HG03060 (cell line): Measurements from ENCODE around the gene DGKD.

Experiments
- ATAC-seq: cut with Tn5 transposase; IDR thresholded peaks from one replicate; pipeline ENCODE4 v1.9.1; 2021; ENCODE audit warnings: low read depth, moderate number of reproducible peaks; ENCODE audit not compliant: unreplicated experiment

Gene DGKD

DNA sequence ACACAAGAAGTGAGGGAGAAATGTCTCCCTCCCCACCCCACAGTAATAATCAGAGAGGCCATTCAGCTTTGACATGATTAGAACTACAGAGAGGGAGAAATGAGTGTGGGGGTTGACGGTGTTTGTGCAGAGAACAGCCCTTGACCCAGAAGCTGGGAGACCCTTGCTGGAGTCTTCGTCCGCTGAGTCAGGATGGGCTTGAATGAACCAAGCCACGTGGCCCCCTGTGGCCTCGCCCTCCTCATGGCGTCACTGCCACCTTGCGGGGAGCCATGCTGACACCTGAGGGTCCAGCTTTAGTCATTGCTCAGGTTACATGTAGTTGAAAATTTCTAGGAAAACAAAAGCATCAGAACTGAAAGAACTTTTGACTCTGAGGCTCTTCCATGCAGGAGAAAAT lies 101.2 kb downstream of the DGKD start:
- ATAC-seq, result no peak

DNA sequence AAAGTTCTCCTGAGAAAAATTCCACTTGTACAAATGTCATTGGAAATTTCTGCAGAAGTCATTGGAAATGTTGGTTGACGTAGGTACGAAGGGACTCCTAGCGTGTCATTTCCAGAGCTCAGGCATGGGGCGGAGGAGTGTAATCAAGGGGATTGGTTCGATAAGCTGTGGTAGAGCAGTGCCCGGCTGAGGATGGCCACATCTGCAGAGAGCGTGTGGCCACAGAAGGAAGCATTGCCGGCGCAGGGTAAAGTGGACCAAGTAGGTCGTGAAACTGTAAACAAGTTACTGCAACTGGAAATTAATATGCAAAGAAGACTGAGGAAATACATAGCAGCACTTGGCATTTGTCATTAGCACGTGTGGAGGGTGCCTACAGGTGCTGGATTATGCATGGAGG lies 101.8 kb downstream of the DGKD start:
- ATAC-seq, result no peak

DNA sequence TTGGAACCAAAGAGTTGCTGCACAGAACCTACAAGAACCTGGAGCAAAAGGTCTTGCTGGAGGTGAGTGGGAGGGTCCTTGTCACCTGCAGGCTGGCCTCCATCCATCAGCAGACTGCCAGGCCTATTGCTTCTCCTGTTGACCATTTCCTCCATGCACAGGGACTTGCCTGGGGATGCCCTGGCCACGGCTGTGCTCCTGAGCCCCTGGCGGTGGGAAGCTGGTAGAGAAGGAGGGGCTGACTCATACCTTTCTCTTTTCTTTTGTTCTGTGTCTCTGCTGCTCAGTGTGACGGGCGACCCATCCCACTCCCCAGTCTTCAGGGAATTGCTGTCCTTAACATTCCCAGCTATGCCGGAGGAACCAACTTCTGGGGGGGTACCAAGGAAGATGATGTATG lies 102.6 kb downstream of the DGKD start:
- ATAC-seq, result no peak

DNA sequence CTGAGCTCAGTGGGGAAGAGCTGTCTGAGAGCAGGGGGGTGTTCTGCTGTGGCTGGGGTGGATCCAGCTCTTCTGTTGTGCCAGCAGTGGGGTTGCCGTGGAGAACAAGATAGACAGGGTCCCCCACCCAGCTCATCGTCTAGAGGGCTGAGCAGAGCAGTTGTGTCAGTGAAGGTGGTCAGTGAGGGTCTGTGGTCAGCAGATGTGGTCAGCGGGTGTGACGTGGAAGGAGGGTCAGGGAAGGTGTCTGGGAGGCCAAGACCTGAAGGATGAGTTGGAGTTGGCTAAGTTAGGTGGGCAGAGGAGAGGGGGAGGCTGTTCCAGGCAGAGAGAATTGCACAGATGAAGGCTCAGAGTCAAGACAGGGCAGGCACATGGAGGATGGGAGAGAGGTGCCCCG lies 103.1 kb downstream of the DGKD start:
- no peak for ATAC-seq

DNA sequence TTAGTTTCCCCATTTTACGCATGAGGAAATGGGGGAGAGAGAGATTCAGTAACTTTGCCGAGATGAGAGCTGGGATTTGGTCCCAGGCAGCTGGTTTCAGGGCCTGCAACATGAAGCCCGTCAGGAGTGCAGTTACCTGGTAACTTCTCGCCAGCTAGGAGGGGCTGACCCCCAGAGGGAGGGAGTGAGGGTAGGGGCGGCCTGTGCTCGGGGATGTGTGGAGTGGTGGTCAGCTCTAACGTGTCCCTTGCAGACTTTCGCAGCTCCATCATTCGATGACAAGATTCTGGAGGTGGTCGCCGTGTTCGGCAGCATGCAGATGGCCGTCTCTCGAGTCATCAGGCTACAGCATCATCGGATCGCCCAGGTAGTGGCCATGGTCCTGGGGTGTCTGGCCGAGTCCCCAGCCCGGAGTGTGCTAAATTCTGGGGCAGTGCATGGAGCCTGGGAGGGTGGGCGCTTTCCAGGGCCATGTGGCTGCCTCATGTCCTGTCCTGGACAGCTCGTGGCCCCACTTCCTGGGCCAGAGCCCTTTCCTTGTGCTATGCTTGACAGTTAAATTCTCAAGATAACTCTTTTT lies 103.8 kb downstream of the DGKD start:
- no peak for ATAC-seq

DNA sequence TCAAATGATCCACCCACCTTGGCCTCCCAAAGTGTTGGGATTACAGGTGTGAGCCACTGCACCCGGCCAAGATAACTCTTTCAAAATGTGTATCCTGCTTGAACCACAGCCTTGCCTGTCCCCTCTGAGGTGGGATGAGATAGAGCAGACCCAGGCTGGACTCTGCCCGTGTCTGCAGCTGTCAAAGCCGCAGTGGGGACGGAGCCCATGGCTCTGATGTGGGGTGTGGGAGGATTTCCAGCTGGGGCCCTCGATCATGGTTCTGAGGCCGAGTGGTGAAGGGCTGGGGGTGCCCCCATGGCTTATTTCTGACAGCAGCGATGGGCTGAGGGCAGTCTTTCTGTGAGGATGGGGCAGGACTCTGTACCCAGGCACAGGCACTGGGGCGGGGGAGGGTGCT lies 104.5 kb downstream of the DGKD start:
- no peak for ATAC-seq

DNA sequence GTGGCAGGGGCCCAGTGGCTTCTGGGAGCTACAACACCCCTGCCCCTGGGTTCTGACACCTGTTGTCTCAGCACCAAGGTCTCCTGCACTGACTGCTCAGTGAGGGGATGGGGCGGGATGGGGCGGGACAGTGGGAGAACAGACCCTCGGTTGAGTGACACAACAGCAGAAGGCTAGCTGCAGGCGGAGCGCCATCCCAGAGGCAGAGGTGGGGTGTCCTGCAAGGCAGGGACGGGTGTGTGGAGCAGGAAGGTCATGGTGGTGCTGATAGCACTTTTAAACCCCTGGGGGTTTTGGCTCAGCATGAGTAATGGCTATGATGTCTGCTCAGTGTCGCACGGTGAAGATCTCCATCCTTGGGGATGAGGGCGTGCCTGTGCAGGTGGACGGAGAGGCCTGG lies 105.1 kb downstream of the DGKD start:
- ATAC-seq, result no peak

DNA sequence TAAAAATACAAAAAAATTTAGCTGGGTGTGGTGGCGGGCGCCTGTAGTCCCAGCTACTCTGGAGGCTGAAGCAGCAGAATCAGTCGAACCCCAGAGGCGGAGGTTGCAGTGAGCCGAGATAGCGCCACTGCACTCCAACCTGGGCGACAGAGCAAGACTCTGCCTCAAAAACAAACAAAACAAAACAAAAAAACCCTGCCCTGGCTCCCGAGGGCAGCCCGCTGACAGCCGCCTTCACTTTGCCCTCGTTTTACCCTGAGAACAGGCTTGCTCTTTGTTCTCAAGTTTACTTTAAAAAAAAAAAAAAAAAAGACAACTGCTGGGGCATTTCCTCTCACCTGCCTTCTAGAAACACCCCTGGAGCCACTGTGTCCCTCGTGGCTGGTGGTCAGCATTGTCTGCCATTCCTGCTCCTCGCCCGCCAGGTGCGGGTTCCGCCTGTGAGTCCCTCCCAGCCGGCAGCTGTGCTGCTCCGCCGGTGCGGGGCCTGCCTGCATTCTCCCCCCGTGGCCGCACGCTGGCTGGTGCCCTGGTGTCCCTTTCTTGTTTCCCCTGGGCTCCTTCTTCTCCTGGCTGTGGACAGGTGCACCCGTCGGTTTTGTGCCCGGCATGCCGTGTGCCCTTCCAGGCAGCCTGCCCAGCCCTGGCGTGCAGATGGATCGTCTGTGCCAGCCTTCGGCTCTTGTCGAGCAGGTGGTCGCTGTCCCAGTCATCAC lies 106.6 kb downstream of the DGKD start:
- no peak for ATAC-seq

DNA sequence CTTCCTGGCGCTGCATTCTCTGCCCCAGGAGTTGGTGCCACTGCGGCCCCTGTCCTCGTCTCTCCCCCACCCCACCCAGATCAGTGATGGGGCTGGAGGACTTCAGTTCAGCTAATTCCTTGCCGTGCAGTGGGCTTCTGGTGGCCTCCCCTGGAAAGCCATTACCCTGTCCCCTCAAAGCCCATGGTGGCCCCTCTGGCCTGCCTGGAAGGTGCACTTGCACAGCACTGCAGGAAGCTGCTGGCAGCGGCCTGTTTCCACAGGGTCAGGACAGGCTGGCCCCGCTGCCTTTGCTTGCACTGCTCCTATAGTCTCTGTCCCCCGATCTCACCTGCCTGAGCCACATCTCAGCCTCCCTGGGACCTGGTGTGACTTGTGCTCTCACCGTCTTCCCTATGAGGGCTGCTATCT lies 107.2 kb downstream of the DGKD start:
- ATAC-seq, result no peak

DNA sequence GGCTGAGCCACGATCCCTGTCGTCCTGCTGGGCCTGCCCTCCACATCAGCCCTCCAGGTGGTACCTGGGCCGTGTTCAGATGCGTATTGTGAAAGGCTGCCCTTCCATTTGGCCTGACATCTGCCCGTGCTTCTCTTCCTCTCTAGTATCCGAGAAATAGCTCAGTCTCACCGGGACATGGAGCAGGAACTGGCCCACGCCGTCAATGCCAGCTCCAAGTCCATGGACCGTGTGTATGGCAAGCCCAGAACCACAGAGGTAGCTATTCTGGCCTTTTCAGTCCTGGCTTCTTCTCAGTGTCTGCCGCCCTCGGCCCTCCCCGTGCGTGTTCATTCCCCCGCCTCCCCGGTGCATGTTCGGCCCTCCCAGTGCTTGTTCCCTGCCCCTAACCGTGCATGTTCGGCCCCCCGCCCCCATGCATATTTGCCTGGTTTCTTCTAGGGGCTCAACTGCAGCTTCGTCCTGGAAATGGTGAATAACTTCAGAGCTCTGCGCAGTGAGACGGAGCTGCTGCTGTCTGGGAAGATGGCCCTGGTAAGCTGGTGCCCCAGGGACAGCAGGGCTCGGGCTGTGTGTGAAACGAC lies 108.0 kb downstream of the DGKD start:
- no peak for ATAC-seq

DNA sequence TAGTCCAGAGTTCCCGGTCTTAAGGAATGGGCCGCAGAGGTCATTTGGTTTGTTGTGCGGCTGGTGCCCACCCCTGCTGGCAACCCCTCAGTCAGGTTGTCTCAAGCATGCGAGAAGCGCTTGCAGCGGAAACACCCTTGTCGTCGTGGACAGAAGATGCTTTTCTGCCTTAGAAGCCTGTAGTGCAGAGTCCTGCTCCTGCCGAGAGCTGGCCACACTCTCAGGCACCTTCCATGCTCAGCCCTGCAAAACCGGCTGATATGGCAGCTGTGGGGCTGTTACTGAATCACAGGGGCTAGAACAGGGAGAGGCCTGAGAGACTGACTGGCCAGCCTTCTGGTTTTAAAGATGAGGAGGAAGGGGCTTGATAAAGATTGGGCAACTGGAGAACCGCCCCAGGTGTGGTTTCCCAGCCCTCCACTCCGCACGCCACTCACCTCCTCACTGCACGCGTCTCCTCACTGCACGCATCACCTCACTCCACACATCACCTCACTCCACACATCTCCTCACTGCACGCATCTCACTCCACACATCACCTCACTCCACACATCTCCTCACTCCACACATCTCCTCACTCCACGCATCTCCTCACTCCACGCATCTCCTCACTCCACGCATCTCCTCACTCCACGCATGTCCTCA lies 108.7 kb downstream of the DGKD start:
- no peak for ATAC-seq

DNA sequence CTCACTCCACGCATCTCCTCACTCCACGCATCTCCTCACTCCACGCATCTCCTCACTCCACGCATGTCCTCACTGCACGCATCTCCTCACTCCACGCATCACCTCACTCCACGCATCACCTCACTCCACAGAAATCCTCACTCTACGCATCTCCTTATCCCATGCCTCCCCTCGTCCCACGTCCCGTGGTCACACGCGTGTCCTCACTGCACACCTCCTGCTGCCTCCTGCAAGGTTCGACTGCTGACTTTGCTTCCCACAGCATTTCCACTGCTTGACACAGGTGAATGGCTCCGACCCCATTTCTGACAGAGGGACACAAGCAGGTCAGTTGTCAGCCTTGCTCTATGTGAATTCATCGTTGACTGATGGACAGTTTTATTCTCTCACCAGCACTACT lies 109.3 kb downstream of the DGKD start:
- ATAC-seq, result no peak

DNA sequence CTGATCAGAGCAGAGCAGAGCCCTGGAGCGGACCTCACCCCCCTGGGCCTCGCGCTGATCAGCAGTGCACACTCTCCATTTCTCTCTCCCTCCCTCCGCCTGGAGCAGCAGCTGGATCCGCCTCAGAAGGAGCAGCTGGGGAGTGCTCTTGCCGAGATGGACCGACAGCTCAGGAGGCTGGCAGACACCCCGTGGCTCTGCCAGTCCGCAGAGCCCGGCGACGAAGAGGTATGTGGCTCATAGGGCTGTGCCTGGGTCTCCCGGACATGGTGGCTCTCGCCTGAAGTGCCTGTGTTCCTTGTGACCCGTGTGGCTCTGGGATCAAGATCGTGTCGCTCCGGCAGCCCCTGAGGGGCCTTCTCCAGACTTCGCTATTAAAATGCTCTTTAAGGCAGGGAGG lies 109.8 kb downstream of the DGKD start:
- ATAC-seq, result no peak

DNA sequence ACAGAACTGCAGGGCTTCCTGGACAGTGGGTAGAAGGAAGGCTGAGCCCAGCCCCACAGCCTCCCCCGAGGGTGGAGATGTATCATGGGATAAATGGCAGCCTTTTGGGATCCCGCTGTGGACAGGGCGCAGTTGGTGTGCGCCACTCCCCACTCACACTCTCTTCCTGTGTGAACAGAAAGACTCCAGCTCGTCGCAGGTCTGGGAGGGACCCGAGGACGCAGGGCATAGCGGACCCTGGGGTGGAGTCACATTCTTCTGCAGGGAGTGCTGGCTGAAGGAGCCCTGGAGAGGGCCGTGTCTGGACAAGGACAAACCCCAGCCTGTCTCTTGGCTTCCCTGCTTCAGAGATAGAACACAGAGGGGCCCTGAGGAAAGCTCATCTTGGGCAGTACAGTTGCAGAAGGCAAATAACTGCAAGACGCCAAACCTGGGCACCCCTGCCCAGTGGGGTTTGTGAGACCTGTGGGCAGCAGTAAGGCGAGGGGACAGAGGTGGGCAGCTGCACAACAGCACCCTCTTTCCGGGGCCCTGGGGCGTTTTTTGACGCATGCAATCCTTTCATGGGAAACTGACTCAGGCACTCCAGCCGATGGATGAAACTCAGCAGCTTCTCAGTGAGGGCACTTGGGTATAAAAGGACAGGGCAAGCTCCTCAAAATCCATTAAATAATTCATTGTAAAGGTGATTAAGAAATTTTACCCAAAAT lies 110.4 kb downstream of the DGKD start:
- ATAC-seq, result no peak

DNA sequence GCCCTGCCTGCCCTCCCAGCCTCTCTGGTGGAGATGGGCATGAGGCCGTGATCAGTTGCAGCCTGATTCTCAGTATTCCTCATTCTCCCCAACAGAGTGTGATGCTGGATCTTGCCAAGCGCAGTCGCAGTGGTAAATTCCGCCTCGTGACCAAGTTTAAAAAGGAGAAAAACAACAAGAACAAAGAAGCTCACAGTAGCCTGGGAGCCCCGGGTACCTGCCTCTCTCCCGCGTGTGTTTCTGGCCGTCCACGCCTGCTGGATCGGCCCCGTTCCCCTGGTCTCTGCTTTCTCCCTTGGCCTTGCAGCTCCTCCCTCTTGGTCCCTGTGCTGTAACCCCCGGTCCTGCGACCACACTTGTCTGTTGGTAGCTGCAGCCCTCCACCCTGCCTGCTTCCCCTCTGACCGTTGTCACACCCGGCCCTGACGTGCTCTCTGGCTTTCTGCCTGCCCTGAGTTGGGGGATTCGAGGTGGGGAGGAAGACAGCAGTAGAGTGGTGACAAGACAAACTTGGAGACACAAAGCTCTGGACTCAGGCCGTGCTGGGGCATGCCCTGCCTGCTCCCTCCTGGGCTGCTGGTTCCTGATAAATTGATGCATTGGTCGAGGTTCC lies 112.8 kb downstream of the DGKD start:
- no peak for ATAC-seq

DNA sequence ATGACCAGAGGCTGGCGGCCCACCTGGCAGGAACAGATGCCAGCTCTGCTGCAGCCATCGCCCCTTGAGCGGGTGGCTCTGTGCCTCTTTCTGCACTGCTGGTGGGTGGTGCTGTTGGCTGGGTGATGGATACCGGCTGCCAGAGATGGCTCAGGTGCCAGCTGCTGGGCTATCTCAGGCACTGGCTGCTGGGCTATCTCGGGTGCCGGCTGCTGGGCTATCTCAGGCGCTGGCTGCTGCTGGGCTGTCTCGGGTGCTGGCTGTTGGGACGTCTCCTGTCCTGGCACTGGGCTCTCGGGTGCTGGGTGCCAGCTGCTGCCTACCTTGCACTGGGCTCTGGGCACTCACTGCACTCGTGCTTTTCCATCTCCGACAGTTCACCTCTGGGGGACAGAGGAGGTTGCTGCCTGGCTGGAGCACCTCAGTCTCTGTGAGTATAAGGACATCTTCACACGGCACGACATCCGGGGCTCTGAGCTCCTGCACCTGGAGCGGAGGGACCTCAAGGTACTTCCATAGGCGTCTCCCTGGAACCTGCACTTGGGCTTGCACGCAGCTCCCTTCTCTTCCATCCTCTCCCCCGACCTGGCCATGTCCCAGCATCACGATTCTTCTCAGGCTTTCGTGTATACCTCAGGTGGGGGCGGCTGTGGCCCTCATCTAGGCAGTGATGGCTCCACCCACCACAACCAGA lies 113.9 kb downstream of the DGKD start:
- no peak for ATAC-seq

DNA sequence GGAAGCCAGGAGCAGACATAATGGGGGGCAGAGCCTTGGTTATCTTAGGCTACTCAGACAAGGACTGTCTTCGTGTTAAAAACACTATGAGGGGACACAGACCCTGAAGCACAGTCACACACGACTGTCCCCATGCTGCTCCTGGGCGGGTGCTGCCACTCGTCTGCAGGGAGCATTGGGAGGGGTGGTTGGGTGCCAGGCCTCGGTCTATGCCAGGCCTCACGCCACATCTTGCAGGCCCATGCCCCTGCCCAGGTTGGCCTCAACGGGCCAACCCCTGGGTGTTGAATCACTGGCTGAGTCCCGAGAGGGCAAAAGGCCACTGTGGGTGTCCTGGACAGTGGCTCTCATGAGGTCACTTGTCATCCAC lies 114.4 kb downstream of the DGKD start:
- ATAC-seq, result no peak

DNA sequence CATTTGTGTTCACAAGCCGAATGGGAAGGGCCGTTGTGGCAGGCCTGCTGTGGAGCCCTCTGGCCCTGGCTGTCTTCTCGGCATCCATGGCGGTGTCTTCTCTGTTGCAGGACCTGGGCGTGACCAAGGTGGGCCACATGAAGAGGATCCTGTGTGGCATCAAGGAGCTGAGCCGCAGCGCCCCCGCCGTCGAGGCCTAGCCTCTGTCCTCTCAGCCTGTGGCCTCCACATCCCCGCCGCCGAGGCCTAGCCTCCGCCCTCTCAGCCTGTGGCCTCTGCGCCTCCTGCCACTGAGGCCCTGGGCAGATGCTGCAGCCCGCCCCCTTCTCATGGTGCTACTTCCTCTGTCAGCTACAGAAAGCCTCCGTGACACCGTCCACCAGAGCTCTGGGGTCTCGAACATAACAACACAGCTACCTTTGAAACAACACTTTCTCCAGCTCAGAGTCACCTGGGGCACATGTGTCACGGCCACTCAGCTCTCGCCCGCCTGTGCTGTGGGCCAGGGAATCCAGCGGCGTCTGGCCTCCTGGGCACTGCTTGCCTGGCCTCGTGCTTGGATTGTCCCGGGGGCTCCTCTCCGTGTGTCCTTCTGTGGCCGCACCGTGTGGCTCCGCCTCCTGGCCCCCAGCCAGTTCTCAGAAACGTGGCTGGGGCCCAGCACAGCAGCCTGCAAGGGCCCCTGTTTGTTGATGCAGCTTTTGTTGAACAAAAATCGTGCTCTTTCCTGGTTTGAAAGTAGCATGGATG lies 115.1 kb downstream of the DGKD start:
- no peak for ATAC-seq

DNA sequence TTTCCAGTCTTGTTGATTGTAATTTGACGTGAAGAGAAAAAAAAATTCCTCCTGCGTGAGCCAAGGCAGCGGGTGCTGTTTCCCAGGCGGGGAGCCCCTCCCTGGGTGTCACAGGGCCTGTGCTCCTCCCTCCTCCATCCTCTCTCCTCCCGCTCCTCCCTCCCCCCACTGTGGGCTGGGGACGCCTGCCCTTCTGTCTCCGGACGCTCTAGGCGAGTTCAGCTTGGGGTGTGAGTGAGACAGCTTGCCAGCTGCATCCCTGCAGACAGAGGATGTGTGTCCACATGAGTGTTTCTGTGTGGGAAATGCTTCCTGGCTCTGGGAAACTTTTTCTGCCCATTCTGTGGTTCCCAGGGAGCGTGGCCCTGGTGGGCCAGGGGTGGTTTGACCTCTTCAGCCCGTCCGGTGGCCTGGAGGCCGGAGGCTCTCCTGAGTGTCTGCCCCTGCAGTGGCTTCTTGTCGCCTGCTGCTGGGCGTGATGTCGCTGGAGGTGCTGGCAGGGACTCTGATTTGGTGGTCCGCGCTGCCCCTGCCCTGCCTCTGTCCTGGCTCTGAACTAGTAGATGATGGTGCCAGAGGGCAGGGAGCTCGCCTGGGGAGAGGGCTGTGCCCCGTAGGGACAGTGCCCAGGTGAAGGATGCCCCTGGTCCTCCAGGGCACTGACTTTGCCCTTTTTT lies 115.9 kb downstream of the DGKD start:
- ATAC-seq, result no peak
